ENCODE results near the gene PCDHGB1.

GRCh38 chr5:141366016-141366896 lies 16.4 kb downstream of the PCDHGB1 start:
- TF ChIP-seq CTCF (conservative IDR thresholded peaks at IDR 0.05 in 1 of 2, IDR thresholded peaks at IDR 0.05 in 1 of 2; ENCODE audit: low read depth in 1 of 2, low read length in 2 of 2) (no peak), EZH2 (IDR thresholded peaks at IDR 0.05; ENCODE audit: low read length, missing control alignments) (no peak)
